CD4-positive, alpha-beta T cell treated with Interleukin-17A for 1 hour (primary cell): ENCODE measurements around the gene BHLHA15.
"Not testable (repeated sequence)": the region's sequence is repeated elsewhere in the genome, so short reads cannot be mapped to it uniquely, and the experiment has no call there.

Experiments used
- DNase-seq: peaks from one replicate; pipeline ENCODE4 v3.0.0-alpha.2; 2020

The BHLHA15 gene

GRCh38 chr7:98211676-98212531 lies 665 bp downstream of the BHLHA15 start:
- DNase-seq = no peak

- no peak for DNase-seq
Measured at GRCh38 chr7:98212532-98213041, 1.3 kb downstream of the BHLHA15 start.

GRCh38 chr7:98213296-98213887 lies 2.2 kb downstream of the BHLHA15 start:
- DNase-seq = no peak

DNA sequence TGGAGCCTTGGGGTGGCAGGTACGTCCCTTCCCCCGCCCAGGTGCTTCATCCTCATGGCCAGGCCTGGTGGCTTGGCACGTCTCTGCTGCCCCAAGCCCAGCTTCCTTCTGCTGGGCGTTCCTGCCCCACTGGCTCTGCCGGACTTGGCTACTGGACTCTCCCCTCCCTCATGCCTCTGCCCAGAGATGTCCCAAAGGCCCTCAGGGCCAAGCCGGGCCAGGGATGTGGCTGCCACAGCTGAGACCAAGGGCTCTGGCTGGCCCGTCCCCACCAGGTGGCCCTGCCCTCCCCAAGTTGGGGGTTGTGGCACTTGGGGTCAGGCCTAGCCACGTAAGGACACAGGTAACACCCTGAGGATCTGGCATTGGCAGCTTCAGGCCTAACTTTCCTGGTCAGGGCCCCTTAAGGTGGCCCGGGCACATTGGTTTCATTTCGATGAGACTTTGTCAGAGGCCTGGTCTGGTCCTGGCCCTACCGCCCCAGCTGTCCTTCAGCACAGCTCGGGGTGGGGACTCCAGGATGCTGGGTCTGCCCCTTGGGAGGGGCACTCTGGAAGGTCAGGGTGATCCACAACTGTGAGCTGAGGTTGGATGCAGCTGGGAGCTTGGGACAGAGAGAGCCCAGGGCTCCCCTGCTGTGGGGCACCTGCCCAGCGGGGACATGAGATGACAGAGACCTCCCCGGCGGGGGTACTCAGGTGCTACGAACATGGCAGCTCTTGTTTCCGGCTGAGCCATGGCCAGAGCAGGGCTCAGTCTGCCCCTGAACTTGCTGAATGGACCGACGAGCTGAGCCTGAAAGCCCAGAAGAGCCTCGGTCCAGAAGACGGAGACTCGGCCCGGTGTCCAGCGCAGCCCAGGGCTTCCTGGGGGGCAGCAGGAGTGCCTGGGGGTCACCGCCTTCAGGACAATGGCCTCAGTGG lies 2.9 kb downstream of the BHLHA15 start:
- no peak for DNase-seq

- DNase-seq = no peak
Measured at GRCh38 chr7:98214811-98215321, 3.6 kb downstream of the BHLHA15 start.

- DNase-seq = no peak
Measured at GRCh38 chr7:98215561-98216495, 4.6 kb downstream of the BHLHA15 start.

DNA sequence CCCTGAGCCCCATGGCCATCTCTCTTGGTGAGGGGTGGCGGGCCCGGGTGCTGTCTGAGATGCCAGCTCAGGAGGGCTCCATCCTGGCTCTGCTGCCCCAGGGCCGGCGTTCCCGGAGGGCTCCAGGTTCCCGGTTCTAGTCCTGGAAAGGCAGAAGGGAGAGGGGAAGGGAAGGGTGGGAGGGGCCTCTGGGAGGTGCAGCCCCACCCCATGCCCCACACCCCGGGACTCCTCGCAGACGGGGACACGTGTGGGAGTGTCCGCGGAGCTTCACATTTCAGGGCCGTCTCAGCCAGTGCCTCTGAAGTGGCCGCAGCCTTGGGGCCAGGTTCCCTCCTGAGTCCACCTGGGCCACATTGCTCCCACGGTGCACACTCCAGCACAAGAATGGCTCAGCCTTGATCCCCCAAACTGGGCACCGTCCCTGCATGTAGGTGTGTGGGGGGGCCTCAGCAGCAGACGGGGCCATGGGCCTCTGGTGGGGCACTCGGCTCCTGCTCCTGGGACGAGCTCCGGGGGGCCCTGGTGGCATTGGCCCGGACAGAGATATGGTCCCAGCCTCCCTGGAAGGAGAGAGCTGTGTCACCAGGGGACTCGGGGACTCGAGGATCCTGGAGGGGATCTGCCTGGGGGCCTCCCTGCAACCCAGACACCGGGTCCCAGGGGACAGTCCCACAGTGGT lies 5.8 kb downstream of the BHLHA15 start:
- no peak for DNase-seq

- no peak for DNase-seq
Measured at GRCh38 chr7:98217623-98218582, 6.7 kb downstream of the BHLHA15 start.

GRCh38 chr7:98219382-98219781 lies 8.1 kb downstream of the BHLHA15 start:
- not testable (repeated sequence) for DNase-seq

DNA sequence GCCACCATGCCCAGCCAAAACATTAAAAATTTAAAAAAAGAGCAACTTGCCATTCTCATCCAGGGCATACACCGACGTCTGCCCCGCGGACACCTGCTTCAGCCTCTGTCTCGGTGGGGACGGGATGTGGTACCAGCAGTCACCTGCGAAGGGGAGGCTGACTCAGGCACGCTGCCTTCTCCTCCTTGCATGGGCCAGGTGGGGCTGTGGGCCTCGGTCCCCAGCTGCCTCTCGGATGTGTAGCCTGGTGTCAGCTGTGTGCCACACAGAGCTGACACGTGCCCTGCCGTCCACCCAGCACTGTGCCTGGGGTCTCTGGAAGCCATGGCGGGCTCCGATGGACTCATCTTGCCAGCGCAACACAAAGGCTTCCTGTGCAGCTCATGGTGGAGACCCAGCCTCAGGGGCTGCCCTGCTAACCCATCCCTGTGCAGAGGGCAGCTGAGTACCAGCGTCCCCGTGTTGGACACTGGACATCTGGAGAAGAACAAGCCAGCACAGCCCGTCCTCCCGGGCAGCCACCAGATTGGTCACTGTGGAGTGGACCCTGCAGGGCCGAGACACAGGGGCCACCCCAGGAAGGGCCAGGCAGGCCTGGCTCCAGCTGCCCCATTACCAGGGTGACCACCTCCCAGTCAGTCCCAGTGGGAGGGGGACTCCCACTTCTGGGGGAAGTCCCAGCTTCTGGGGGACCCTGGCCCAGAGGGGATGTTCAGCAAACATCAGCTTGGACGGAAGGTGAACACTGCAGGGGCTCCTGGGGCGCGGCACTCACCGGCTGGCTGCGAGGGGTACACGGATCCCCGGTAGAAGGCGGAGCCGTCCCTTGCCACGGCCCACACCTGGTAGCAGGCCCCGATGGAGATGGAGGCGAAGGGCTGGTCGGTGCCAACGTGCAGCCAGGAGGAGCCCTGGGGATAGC lies 10.6 kb downstream of the BHLHA15 start:
- DNase-seq = no peak

DNA sequence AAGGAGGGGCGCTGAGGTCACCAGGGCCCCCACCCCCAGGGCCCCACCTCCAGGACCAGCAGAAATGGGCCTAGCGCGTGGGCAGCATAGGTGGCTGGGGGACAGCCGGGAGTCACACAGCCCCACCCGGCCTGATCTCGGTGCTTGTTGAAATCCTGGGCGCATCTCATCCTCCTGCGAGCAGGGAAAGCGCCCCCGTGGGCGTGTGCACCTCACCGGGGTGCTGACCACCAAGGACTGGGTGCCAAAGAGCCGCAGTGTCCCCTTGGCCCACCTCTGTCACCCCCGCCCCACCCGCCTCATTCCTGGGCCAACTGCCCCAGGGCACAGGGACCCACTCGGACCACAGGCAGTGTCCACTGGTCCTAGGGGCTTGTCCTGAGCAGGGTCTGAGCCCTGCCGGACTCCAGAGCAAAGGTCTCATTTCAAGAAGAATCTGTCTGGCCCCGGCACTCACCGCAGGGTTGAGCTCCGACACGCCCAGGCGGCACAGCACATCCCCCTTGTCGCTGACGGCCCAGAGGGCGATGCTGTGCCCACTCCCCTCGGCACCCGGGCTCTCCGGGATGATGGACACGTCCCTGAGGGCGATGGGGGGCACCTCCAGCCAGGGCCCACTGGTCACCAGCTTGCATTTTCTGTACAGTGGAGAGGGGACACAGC lies 11.4 kb downstream of the BHLHA15 start:
- no peak for DNase-seq

GRCh38 chr7:98223351-98223897 lies 12.2 kb downstream of the BHLHA15 start:
- DNase-seq = no peak

GRCh38 chr7:98223898-98224700 lies 12.9 kb downstream of the BHLHA15 start:
- DNase-seq = no peak

GRCh38 chr7:98224701-98225181 lies 13.5 kb downstream of the BHLHA15 start:
- no peak for DNase-seq

DNA sequence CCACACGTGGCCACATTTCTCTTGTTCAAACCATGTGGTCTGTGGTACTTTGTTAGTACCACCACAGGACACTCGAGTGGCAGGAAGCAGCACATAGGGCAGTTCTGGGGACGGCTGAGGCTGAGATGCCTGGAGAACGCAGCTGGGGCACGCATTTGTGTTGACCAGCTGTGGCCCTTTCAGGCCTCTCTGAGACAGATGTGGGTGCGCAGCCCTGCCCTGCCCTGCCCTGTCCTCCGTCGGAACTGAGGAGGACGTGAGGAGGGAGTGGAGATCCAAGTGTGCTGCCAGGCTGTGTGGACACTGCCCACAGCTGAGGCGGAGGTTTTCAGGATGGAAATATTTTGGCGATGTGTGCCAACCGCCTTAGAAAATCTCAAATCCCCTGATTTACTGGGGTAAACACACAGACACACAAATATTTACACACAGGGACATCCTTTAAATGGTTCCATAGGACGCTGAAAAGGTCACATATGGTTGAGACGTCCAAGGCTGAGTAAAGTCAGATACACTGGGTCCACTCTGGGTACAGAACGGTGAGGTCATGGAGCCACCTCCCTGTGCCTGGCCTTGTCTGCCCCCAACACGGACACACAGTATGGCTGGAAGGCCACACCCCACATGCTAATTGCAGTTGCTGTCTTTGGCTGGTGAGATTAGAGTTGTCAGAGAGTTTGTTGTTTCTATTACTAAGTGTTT lies 14.8 kb downstream of the BHLHA15 start:
- no peak for DNase-seq

GRCh38 chr7:98227939-98228338 lies 16.7 kb downstream of the BHLHA15 start:
- no peak for DNase-seq
